Activated CD4-positive, alpha-beta T cell treated with anti-CD3 and anti-CD28 coated beads, Interleukin-2, amount 10 ng/mL, durations not matched to agents 24 days and 14 days (primary cell): Measurements from ENCODE around the gene TMBIM6. TPM values are rescaled to one million over a fixed set of nuclear protein-coding genes. Genes with fewer than 3 reads are reported as not detected.
A peak's percentile ranks its signal among the peaks of the same experiment; 100 is the strongest.

Source experiments
- DNase-seq: peaks from one replicate; pipeline ENCODE4 v3.0.0; 2022
- H3K27ac Mint-ChIP-seq: one replicate; pipeline ENCODE4 v1.8.0; 2022; ENCODE audit warnings: mild to moderate bottlenecking, mixed read lengths
- H3K27me3 Mint-ChIP-seq: one replicate; pipeline ENCODE4 v1.8.0; 2022; ENCODE audit warnings: mixed read lengths
- H3K36me3 Mint-ChIP-seq: one replicate; pipeline ENCODE4 v1.8.0; 2022; ENCODE audit warnings: low read depth, mild to moderate bottlenecking, mixed read lengths
- H3K4me1 Mint-ChIP-seq: one replicate; pipeline ENCODE4 v1.8.0; 2021; ENCODE audit warnings: mixed read lengths
- H3K4me3 Mint-ChIP-seq: one replicate; pipeline ENCODE4 v1.8.0; 2022; ENCODE audit warnings: mild to moderate bottlenecking, moderate library complexity, mixed read lengths
- H3K9me3 Mint-ChIP-seq: one replicate; pipeline ENCODE4 v1.8.0; 2021; ENCODE audit warnings: mixed read lengths
- intact Hi-C: fragments of 100-400 bp; cut with micrococcal nuclease; formaldehyde crosslinking; loops from one replicate; pipeline ENCODE4 v1.15.1; 2023
- total RNA-seq: library from RNA; stranded (reverse); gene quantifications from 2 replicates; pipeline ENCODE4 v1.2.3, GENCODE V29; 2022

Gene TMBIM6, protein sequence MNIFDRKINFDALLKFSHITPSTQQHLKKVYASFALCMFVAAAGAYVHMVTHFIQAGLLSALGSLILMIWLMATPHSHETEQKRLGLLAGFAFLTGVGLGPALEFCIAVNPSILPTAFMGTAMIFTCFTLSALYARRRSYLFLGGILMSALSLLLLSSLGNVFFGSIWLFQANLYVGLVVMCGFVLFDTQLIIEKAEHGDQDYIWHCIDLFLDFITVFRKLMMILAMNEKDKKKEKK
- 370 and 372 TPM in 2 replicates for total RNA-seq

DNA sequence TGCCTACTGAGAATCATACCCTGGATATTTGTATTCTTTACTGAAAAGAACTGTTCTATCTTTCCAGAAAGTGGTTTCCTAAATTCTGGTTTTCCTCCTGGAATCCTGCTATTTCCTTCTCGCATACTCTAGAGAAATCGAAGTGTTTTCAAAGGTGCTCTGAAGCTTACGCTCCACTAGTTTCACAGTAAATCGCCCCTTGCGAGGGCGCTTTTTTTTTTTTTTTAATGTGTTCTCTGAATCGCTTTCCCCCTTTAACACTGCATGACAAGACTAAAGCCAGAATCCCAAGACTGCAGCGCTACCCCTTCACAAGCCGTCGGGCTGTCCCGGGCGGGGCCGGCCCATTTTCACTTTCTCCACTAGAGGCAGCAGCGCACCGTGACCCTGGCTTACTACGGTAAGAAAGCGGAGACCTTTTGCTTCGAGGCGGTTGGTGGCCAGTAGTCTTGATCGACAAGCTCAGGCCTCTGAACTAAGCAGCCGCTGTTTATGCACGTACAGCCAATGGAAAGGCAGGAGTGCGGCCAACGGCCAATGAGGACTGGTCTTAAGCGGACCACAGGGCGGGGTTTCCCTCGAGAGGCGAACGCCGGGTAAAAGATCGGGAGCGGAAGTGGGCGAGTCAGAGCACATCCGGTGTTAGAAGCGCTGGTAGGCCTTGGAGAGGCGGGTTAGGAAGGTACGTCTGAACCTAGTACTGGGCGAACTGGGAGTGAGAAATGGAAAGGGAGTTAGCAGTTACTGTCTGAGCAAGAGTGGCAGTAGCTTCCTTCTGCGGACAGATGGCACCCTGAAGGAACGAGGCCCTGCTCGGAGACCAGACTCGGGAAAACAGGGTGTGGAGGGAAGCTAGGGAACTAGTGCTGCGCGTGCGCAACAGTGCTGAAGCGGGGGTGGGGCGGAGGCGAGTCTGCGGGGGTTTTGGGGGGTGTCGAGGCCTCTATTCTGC lies at the start of gene TMBIM6:
TSS of gene TMBIM6 (plus strand) at position 628 of the 952 bp plus-strand sequence. CDS start 10,937 bp downstream, outside the sequence.
- intact Hi-C loops: loop anchor here (1.0 to 5.0 kb wide), 7 partner anchors 9 to 609 kb away; partner anchors contain the start of genes FMNL3, TUBA1B and TUBA1C
- H3K27ac Mint-ChIP-seq: peak within 1 kb of the TSS; percentile 95
- H3K27me3 Mint-ChIP-seq: peaks cover 5% of the 10 kb centered on the region
- DNase-seq: peak; percentile 100
- H3K36me3 Mint-ChIP-seq: peaks cover 33% of the 10 kb centered on the region
- peak within 1 kb of the TSS; percentile 90 for H3K4me3 Mint-ChIP-seq
- H3K4me1 Mint-ChIP-seq: peaks cover 31% of the 10 kb centered on the region
- H3K9me3 Mint-ChIP-seq: no peaks in the 10 kb centered on the region

DNA sequence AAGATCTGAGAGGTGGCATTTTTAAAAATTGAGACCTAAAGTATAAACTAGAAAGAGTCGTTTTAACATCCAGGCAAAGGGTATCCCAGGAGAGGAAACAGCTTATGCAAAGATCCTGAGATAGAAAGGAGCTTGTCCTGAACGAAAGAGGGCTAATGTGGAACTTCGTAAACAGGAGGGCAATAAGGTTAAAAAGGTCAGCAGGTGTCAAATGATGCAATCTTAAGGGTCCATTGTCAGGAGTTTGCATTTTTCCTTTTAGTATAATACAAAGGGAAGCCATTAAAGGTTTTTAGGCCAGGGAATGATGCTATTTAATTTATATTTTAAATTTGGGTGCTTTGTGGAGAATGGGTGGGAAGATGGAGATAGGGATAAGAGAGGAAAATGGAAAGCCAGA lies 48.5 kb upstream of the TMBIM6 start:
- H3K4me1 Mint-ChIP-seq: peaks cover 26% of the 10 kb centered on the region
- intact Hi-C loops: no loop called here
- no peaks in the 10 kb centered on the region for H3K27me3 Mint-ChIP-seq
- no peak overlapping the region for H3K27ac Mint-ChIP-seq
- H3K4me3 Mint-ChIP-seq: no peak overlapping the region
- DNase-seq: no peak
- H3K36me3 Mint-ChIP-seq: peaks cover 1% of the 10 kb centered on the region
- H3K9me3 Mint-ChIP-seq: no peaks in the 10 kb centered on the region

DNA sequence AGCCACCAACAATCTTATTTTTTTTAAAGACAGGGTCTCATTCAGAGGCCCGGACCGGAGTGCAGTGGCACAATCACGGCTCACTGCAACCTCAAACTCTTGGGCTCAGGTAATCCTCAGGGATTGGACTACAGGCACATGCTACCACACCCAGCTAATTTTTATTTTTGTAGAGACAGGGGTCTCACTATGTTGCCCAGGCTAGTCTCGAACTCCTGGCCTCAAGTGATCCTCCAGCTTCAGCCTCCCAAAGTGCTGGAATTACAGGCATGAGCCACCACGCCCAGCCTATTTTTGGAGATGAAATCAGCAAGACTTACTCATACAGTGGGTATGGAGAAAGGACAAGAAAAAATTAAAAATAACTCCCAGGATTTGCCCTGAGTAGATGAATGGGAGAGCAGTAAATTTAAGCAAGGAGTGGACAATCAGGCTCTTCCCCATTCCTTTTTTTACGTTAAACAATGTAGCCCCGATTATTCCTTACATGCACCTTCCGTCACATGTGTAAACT lies 47.4 kb upstream of the TMBIM6 start:
- intact Hi-C loops: no loop called here
- H3K4me1 Mint-ChIP-seq: peaks cover 32% of the 10 kb centered on the region
- no peak overlapping the region for H3K27ac Mint-ChIP-seq
- no peaks in the 10 kb centered on the region for H3K27me3 Mint-ChIP-seq
- peaks cover 3% of the 10 kb centered on the region for H3K36me3 Mint-ChIP-seq
- no peak for DNase-seq
- H3K4me3 Mint-ChIP-seq: no peak overlapping the region
- H3K9me3 Mint-ChIP-seq: no peaks in the 10 kb centered on the region

DNA sequence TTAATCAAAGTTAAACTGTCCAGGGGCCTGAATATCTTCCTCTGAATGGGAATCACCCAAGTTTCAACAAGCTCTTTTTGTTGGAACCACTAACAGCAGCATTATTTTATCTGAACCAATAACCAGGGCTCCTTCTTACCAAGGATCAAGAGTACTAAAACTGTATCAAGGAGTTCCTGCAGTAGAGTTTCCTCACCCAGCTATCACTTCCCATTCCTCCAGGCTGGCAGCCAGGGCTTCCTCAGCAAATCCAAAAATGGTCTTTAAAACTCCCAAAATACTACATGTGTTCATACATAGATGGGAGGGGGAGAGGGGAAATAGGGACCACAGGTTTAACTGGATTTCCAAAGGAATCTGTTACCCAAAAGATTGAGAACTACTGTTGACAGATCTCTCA lies 44.6 kb upstream of the TMBIM6 start:
- intact Hi-C loops: no loop called here
- Mint-ChIP-seq H3K4me1 (peaks cover 25% of the 10 kb centered on the region), H3K9me3 (no peaks in the 10 kb centered on the region), H3K27ac (no peak overlapping the region), H3K27me3 (no peaks in the 10 kb centered on the region), H3K36me3 (peaks cover 3% of the 10 kb centered on the region), H3K4me3 (no peak overlapping the region)
- no peak for DNase-seq

DNA sequence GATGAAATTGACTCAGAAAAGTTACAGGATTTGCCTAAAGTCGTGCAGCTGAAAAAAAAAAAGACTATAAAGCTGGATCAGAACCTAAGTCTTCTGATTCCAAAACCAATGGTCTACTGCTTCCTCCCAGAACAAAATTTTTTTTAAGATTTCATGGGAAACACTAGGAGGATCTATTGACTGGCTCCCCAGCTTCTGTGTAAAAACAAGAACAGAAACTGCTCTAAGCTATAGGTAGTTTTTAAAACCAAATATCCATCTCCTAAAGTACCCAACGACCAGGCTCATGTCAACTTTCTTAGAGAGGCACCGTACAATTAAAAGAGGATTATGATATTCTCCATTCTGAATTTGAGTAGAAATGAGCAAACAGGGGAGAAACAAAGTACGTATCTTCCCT lies 43.5 kb upstream of the TMBIM6 start:
- peak overlapping the region; percentile 72 for H3K4me3 Mint-ChIP-seq
- peak overlapping the region; percentile 36 for H3K27ac Mint-ChIP-seq
- intact Hi-C loops: loop anchor here (2.0 kb wide), 1 partner anchor 27 kb away; no protein-coding TSS in a partner anchor
- DNase-seq: no peak
- peaks cover 5% of the 10 kb centered on the region for H3K36me3 Mint-ChIP-seq
- H3K9me3 Mint-ChIP-seq: no peaks in the 10 kb centered on the region
- H3K4me1 Mint-ChIP-seq: peaks cover 32% of the 10 kb centered on the region
- H3K27me3 Mint-ChIP-seq: no peaks in the 10 kb centered on the region

DNA sequence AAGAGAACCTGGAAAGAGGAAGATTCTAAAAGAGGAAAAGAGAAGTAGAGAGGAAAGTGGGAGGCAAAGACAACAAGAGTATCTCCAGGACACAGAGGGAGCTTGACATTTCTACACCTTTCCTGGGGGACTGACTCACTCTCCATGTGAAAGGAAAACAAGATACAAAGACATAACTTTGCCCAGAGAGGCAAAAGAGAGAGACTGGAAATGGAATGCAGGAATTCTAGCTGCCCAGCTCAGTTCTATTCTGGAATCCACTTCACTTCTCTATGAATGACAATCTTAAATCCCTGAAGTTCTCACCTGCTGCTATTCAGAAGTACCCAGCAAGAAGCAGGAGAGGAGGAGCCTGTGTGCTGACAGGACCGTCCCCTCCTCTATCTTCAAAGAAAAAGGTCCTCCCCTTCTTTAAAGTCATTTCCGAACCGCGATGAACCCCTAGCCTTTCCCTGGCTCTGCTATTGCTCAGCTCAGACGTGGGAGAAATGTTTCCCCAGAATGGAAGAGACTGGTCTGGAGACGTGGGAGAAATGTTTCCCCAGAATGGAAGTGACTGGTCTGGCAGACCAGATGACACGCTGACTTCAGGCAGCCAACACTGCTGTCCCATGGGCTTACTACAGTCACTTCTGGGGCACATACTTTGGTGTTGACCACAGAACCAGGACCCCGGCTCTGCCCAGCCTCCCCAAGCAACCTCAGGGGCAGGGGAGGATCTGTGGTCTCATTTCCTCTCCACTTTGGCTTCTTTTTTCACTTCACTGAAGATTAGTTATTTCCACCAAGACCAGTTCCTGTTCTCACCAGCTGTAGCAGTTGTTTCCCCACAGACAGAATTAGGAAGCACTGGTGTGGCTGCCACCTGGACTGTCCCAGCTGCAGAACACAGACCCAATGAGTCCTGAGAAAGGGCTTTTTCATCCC lies 42.5 kb upstream of the TMBIM6 start:
- Mint-ChIP-seq H3K4me3 (peak overlapping the region; percentile 72), H3K27me3 (no peaks in the 10 kb centered on the region), H3K27ac (peak overlapping the region; percentile 83), H3K4me1 (peaks cover 42% of the 10 kb centered on the region), H3K36me3 (peaks cover 4% of the 10 kb centered on the region), H3K9me3 (no peaks in the 10 kb centered on the region)
- DNase-seq: peak; percentile 77
- intact Hi-C loops: loop anchor here (1.0 to 2.0 kb wide), 2 partner anchors 28 to 36 kb away; no protein-coding TSS in a partner anchor

DNA sequence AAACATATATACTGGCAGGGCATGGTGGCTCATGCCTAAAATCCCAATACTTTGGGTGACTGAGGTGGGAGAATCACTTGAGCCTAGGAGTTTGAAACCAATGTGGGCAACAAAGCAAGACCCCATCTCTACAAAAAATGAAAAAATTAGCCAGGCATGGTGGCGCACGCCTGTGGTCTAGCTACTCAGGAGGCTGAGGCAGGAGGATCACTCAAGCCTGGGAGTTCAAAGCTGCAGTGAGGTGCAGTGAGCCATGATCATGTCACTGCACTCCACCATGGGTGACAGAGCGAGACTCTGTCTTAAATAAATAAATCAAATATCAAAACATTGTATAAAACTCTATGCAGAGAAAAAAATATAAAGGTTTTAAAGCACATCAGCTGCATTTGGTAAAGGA lies 39.3 kb upstream of the TMBIM6 start:
- H3K36me3 Mint-ChIP-seq: peaks cover 6% of the 10 kb centered on the region
- H3K27me3 Mint-ChIP-seq: no peaks in the 10 kb centered on the region
- no peak overlapping the region for H3K27ac Mint-ChIP-seq
- no peaks in the 10 kb centered on the region for H3K9me3 Mint-ChIP-seq
- no peak overlapping the region for H3K4me3 Mint-ChIP-seq
- intact Hi-C loops: no loop called here
- DNase-seq: no peak
- peaks cover 57% of the 10 kb centered on the region for H3K4me1 Mint-ChIP-seq

DNA sequence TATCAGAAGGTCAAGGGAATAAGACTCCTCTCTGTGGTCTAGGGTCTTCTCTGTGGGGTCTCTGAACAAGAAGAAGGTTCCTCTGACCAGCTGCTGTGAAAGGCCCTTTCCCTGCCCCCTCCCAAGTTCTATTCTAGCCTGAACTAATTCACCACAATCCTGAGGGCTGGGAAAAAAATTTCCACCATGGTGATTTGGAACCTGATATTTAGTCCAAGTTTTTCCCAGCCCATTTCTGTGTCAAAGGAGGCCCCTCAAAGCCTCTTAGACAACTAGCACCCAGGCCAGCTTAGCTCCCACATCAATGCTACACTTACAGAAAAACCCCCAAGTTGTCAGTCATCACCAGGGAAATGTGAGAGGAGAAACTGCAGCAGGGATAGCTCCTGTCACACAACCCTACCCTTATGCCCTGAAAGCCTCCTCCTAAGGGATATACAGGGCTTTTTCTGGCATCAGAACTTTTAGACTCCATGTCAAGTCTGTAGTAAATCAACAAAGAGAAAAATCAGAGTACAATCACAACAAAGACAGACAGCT lies 38.6 kb upstream of the TMBIM6 start:
- Mint-ChIP-seq H3K4me3 (peak overlapping the region; percentile 97), H3K4me1 (peaks cover 58% of the 10 kb centered on the region), H3K36me3 (peaks cover 6% of the 10 kb centered on the region), H3K27ac (no peak overlapping the region), H3K9me3 (no peaks in the 10 kb centered on the region), H3K27me3 (peaks cover 2% of the 10 kb centered on the region)
- intact Hi-C loops: no loop called here
- DNase-seq: no peak

DNA sequence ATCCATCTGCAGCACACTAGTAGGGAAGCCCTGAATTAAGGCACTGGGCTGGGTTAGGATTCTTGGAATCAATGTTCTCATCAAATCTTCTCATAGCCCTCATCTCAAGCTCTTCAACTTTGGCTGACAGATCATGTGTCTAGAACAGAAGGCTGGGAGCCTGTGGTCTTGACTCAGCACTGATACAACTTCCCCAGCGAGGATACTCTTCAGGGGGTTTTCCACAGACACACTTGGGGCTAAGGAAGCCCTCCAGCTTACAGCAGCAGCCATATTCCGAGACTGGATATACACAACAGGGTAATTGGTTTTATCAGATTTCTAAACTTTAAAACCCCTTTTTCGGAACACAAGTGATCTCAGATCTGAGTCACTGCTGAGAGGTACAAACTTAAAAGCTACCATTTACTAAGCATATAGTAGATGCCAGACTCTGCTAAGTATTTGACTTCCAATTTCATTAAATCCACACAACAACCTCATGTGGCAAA lies 37.7 kb upstream of the TMBIM6 start:
- peaks cover 4% of the 10 kb centered on the region for H3K27me3 Mint-ChIP-seq
- H3K4me3 Mint-ChIP-seq: peak overlapping the region; percentile 97
- intact Hi-C loops: no loop called here
- peaks cover 54% of the 10 kb centered on the region for H3K4me1 Mint-ChIP-seq
- peak overlapping the region; percentile 79 for H3K27ac Mint-ChIP-seq
- H3K9me3 Mint-ChIP-seq: no peaks in the 10 kb centered on the region
- peaks cover 6% of the 10 kb centered on the region for H3K36me3 Mint-ChIP-seq
- DNase-seq: peak; percentile 79

DNA sequence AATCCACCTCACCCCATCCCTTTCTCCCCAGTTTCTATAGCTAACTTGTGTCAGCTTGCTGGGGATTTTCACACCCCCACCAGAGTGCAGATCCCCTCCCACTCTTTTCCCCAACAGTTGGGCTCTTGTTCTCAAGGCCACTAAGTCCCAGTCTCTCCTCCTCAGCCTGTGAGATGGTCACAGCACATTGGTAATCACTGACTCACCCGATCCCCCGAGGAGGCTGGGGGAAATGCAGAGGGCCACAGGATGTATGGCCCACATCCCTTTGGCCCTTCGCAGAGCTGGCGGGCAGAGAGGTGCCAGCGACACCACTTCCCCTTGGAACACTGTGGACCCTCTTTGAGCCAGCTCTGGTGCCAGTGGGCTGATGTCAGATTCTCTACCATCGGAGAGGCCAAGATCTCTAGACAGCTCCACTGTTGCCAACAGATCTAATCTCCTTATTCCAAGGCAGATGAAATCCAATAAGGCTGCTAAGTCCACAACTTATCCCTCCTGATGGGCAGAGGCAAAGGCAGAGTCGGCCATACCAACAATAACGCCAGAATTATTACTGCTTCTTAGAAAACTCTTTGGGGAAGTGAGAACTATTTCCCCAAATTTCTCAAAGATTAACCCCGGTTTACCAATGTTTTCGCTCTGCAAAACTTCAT lies 35.8 kb upstream of the TMBIM6 start:
- peaks cover 10% of the 10 kb centered on the region for H3K27me3 Mint-ChIP-seq
- H3K4me1 Mint-ChIP-seq: peaks cover 45% of the 10 kb centered on the region
- H3K27ac Mint-ChIP-seq: peak overlapping the region; percentile 76
- intact Hi-C loops: loop anchor here (2.0 to 5.0 kb wide), 4 partner anchors 45 to 138 kb away; partner anchors contain the start of gene MCRS1
- DNase-seq: peak; percentile 70
- peak overlapping the region; percentile 97 for H3K4me3 Mint-ChIP-seq
- H3K9me3 Mint-ChIP-seq: no peaks in the 10 kb centered on the region
- H3K36me3 Mint-ChIP-seq: peaks cover 5% of the 10 kb centered on the region

DNA sequence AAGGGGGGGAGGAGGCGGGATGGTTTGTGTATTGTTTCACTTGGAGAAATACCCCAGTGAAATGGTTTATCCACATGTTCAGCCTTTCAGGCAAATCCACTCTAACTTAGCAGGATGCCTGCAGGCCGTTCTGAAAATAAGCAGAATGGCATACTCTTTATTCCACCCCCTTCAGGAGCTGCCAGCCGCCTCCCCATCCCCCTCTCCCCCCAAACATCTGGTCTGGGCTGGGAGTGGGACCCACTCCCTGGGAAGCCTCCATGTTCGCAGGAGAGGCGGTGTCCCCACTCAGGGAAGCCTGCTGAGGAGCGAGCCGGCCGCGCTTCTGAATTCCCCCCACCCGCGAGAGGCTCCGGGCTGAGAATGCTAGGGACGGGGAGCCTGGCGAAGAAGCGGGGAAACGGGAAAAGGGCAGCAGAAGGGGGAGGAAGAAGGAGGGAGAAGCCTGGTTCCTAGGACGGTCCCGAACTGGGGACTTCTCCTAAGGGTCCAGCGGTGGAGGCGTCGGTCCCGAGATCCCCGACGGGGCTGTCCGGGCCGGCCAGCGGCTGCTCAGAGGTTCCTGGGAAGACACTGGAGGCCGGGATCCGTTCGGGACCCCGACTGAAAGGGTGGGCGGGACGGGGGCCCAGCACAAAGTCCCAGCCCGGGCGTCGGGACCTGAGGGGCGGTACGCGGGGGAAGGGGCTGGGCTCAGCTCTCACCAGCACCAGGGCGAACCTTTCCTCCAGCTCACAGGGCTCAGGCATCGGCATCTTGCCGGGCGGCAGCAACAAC lies 34.8 kb upstream of the TMBIM6 start:
- peaks cover 5% of the 10 kb centered on the region for H3K36me3 Mint-ChIP-seq
- H3K27ac Mint-ChIP-seq: peak overlapping the region; percentile 89
- H3K4me1 Mint-ChIP-seq: peaks cover 45% of the 10 kb centered on the region
- peaks cover 18% of the 10 kb centered on the region for H3K27me3 Mint-ChIP-seq
- H3K9me3 Mint-ChIP-seq: no peaks in the 10 kb centered on the region
- H3K4me3 Mint-ChIP-seq: peak overlapping the region; percentile 97
- intact Hi-C loops: loop anchor here (1.0 to 5.0 kb wide), 8 partner anchors 35 to 139 kb away; partner anchors contain the start of genes MCRS1, NCKAP5L and TMBIM6
- peak; percentile 74 for DNase-seq
